HUES48 (cell line): ENCODE data around the gene SARDH.
"Not testable (repeated sequence)": the region's sequence is repeated elsewhere in the genome, so short reads cannot be mapped to it uniquely, and the experiment has no call there.

Source experiments
- H3K27ac ChIP-seq: one replicate; pipeline ENCODE4 v1.7.0; 2013; ENCODE audit warnings: low read depth, low read length, inconsistent platforms
- H3K27me3 ChIP-seq: 2 replicates; pipeline ENCODE4 v1.6.1; 2013; ENCODE audit warnings: mild to moderate bottlenecking, low read length; ENCODE audit not compliant: control insufficient read depth, insufficient read depth
- H3K36me3 ChIP-seq: 2 replicates; pipeline ENCODE4 v1.6.1; 2013; ENCODE audit warnings: low read length; ENCODE audit not compliant: control insufficient read depth, insufficient read depth
- H3K4me1 ChIP-seq: 2 replicates; pipeline ENCODE4 v1.6.1; 2013; ENCODE audit warnings: mild to moderate bottlenecking, low read length; ENCODE audit not compliant: control insufficient read depth, insufficient read depth
- H3K4me3 ChIP-seq: 2 replicates; pipeline ENCODE4 v1.5.1; 2013; ENCODE audit warnings: mild to moderate bottlenecking, low read depth, low read length
- H3K9ac ChIP-seq: 2 replicates; pipeline ENCODE4 v1.6.1; 2013; ENCODE audit warnings: mild to moderate bottlenecking, low read depth, low read length, moderate library complexity
- H3K9me3 ChIP-seq: 2 replicates; pipeline ENCODE4 v1.6.1; 2013; ENCODE audit warnings: low read length; ENCODE audit not compliant: control insufficient read depth, insufficient read depth

The SARDH gene

GRCh38 chr9:133766234-133766633 lies 28.1 kb upstream of the SARDH start:
- H3K27me3 ChIP-seq, H3K9me3 ChIP-seq: not testable (repeated sequence)
- peaks cover 36% of the 10 kb centered on the region for H3K36me3 ChIP-seq

GRCh38 chr9:133763272-133764183 lies 25.4 kb upstream of the SARDH start:
- peaks cover 28% of the 10 kb centered on the region for H3K36me3 ChIP-seq

More at GRCh38 chr9:133766234-133766633, 28.1 kb upstream of the SARDH start:
- H3K27ac ChIP-seq, H3K9ac ChIP-seq, H3K4me3 ChIP-seq, H3K4me1 ChIP-seq: not testable (repeated sequence)

GRCh38 chr9:133762488-133763271 lies 24.5 kb upstream of the SARDH start:
- Histone ChIP-seq H3K4me1 (no peaks in the 10 kb centered on the region), H3K9me3 (0 out of 2 replicates have a peak, but pooled peaks cover 5% of the 10 kb centered on the region), H3K9ac (no peak overlapping the region), H3K27ac (no peak overlapping the region), H3K36me3 (peaks cover 20% of the 10 kb centered on the region), H3K27me3 (no peaks in the 10 kb centered on the region), H3K4me3 (no peak overlapping the region)

More at GRCh38 chr9:133763272-133764183, 25.4 kb upstream of the SARDH start:
- Histone ChIP-seq H3K4me1 (no peaks in the 10 kb centered on the region), H3K27ac (no peak overlapping the region), H3K9ac (no peak overlapping the region), H3K9me3 (0 out of 2 replicates have a peak, but pooled peaks cover 7% of the 10 kb centered on the region), H3K27me3 (no peaks in the 10 kb centered on the region), H3K4me3 (no peak overlapping the region)

- Histone ChIP-seq H3K27ac (no peak overlapping the region), H3K36me3 (peaks cover 17% of the 10 kb centered on the region), H3K4me1 (no peaks in the 10 kb centered on the region), H3K4me3 (no peak overlapping the region), H3K9ac (no peak overlapping the region), H3K9me3 (no peaks in the 10 kb centered on the region), H3K27me3 (no peaks in the 10 kb centered on the region)
These were observed 23.6 kb upstream of the SARDH start for GRCh38 chr9:133761641-133762248.

GRCh38 chr9:133760713-133761290 lies 22.6 kb upstream of the SARDH start:
- Histone ChIP-seq H3K9me3 (no peaks in the 10 kb centered on the region), H3K4me1 (no peaks in the 10 kb centered on the region), H3K4me3 (no peak overlapping the region), H3K36me3 (peaks cover 17% of the 10 kb centered on the region), H3K27ac (no peak overlapping the region), H3K9ac (no peak overlapping the region), H3K27me3 (no peaks in the 10 kb centered on the region)

GRCh38 chr9:133759946-133760345 lies 21.8 kb upstream of the SARDH start:
- Histone ChIP-seq H3K4me1 (no peaks in the 10 kb centered on the region), H3K36me3 (peaks cover 10% of the 10 kb centered on the region), H3K4me3 (no peak overlapping the region), H3K9ac (no peak overlapping the region), H3K27me3 (no peaks in the 10 kb centered on the region), H3K27ac (no peak overlapping the region), H3K9me3 (no peaks in the 10 kb centered on the region)

- Histone ChIP-seq H3K9me3 (no peaks in the 10 kb centered on the region), H3K4me3 (no peak overlapping the region), H3K4me1 (no peaks in the 10 kb centered on the region), H3K36me3 (peaks cover 10% of the 10 kb centered on the region), H3K27ac (no peak overlapping the region), H3K27me3 (no peaks in the 10 kb centered on the region), H3K9ac (no peak overlapping the region)
These were observed 21.2 kb upstream of the SARDH start for GRCh38 chr9:133759146-133759900.

GRCh38 chr9:133758228-133758627 lies 20.1 kb upstream of the SARDH start:
- Histone ChIP-seq H3K27ac (no peak overlapping the region), H3K36me3 (no peaks in the 10 kb centered on the region), H3K4me1 (no peaks in the 10 kb centered on the region), H3K27me3 (no peaks in the 10 kb centered on the region), H3K4me3 (no peak overlapping the region), H3K9ac (no peak overlapping the region), H3K9me3 (no peaks in the 10 kb centered on the region)

- Histone ChIP-seq H3K4me3 (no peak overlapping the region), H3K9ac (no peak overlapping the region), H3K4me1 (no peaks in the 10 kb centered on the region), H3K27ac (no peak overlapping the region), H3K36me3 (no peaks in the 10 kb centered on the region), H3K9me3 (no peaks in the 10 kb centered on the region), H3K27me3 (no peaks in the 10 kb centered on the region)
These were observed 16.6 kb upstream of the SARDH start for GRCh38 chr9:133754688-133755227.

GRCh38 chr9:133754187-133754586 lies 16.0 kb upstream of the SARDH start:
- H3K4me1 ChIP-seq: no peaks in the 10 kb centered on the region
- no peaks in the 10 kb centered on the region for H3K27me3 ChIP-seq
- H3K36me3 ChIP-seq: no peaks in the 10 kb centered on the region
- no peak overlapping the region for H3K9ac ChIP-seq
- H3K9me3 ChIP-seq: no peaks in the 10 kb centered on the region
- no peak overlapping the region for H3K27ac ChIP-seq
- no peak overlapping the region for H3K4me3 ChIP-seq
